SK-N-SH (cell line): ENCODE measurements around the gene PHLDB2.

Experiments used
- FOSL2 ChIP-seq: IDR thresholded peaks from 2 replicates; pipeline ENCODE4 v1.4.0; 2012; ENCODE audit warnings: low read depth, mild to moderate bottlenecking, moderate library complexity, borderline replicate concordance
- JUND ChIP-seq: IDR thresholded peaks from 2 replicates; pipeline ENCODE4 v1.4.0; 2012
- RAD21 ChIP-seq: IDR thresholded peaks from 2 replicates; pipeline ENCODE4 v1.6.1; 2012; ENCODE audit warnings: mild to moderate bottlenecking, low read length
- SIN3A ChIP-seq: IDR thresholded peaks from 2 replicates; pipeline ENCODE4 v1.6.1; 2012; ENCODE audit warnings: low read depth, mild to moderate bottlenecking, low read length, moderate library complexity, borderline replicate concordance
- SMC3 ChIP-seq: IDR thresholded peaks from 2 replicates; pipeline ENCODE4 v1.6.1; 2012; ENCODE audit warnings: low read depth, low read length, improper control_type of control experiment
- TAF1 ChIP-seq: IDR thresholded peaks from 2 replicates; pipeline ENCODE4 v1.6.1; 2012; ENCODE audit warnings: low read depth, mild to moderate bottlenecking, low read length, moderate library complexity, borderline replicate concordance
- TCF12 ChIP-seq: IDR thresholded peaks from 2 replicates; pipeline ENCODE4 v1.4.0; 2012
- TF ChIP-seq, protein P1 (sequence below): fragments of 150-350 bp; IDR thresholded peaks from 2 replicates; pipeline ENCODE4 v1.6.1; 2017; ENCODE audit warnings: antibody characterized with exemption, low read length, low read depth, borderline replicate concordance
- TF ChIP-seq, protein P2 (sequence below): fragments of 200-600 bp; sonication (generic); IDR thresholded peaks from 2 replicates; pipeline ENCODE4 v1.6.1; 2017; ENCODE audit warnings: antibody characterized with exemption, mild to moderate bottlenecking, moderate library complexity

DNA sequence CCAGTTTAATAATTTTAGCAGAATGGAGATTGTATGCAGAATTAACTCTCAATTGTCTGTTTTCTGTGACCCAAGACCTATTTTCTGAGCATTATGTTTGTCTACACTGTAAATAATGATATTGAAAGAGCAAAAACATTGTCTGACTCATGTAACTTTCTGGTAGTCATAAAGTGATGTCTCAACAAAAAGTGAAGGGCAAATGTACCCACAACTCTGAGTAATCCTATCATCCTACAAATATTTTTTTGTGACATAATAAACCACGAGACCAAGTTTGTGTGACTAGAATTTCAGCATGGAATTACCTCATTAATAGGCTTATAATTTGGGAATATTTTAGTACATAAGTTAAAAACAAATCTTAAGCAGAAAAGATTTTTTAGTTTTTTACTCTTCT lies 104.4 kb downstream of the PHLDB2 start:
- no peak for TF ChIP-seq SIN3A
- no peak for TF ChIP-seq RAD21
- TF ChIP-seq, protein P1, sequence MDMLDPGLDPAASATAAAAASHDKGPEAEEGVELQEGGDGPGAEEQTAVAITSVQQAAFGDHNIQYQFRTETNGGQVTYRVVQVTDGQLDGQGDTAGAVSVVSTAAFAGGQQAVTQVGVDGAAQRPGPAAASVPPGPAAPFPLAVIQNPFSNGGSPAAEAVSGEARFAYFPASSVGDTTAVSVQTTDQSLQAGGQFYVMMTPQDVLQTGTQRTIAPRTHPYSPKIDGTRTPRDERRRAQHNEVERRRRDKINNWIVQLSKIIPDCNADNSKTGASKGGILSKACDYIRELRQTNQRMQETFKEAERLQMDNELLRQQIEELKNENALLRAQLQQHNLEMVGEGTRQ, result no peak
- TF ChIP-seq, protein P2, sequence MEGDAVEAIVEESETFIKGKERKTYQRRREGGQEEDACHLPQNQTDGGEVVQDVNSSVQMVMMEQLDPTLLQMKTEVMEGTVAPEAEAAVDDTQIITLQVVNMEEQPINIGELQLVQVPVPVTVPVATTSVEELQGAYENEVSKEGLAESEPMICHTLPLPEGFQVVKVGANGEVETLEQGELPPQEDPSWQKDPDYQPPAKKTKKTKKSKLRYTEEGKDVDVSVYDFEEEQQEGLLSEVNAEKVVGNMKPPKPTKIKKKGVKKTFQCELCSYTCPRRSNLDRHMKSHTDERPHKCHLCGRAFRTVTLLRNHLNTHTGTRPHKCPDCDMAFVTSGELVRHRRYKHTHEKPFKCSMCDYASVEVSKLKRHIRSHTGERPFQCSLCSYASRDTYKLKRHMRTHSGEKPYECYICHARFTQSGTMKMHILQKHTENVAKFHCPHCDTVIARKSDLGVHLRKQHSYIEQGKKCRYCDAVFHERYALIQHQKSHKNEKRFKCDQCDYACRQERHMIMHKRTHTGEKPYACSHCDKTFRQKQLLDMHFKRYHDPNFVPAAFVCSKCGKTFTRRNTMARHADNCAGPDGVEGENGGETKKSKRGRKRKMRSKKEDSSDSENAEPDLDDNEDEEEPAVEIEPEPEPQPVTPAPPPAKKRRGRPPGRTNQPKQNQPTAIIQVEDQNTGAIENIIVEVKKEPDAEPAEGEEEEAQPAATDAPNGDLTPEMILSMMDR, result no peak
- TF ChIP-seq TCF12, result peak; percentile 59
- TF ChIP-seq FOSL2, result peak; percentile 60; the same call in 1 of the 2 replicates
- no peak for TF ChIP-seq SMC3
- no peak for TF ChIP-seq TAF1
- peak; percentile 63 for TF ChIP-seq JUND
